HL-60 (cell line): ENCODE data around the gene FRMPD4.

Experiments used
- DNase-seq, 2 experiments: peaks; one replicate each; pipeline ENCODE4 v3.0.0-alpha.2; 2010 to 2020; ENCODE audit warnings: low read depth in 1 of 2, low spot score in 1 of 2
- H3K27ac ChIP-seq: fragments of 250-450 bp; sonication (Bioruptor Pico); replicated peaks from 2 replicates; pipeline ENCODE4 v1.5.1; 2020; ENCODE audit warnings: mild to moderate bottlenecking, moderate library complexity
- H3K27me3 ChIP-seq: fragments of 250-450 bp; sonication (Bioruptor Pico); 2 replicates; pipeline ENCODE4 v1.5.1; 2021; ENCODE audit warnings: mild to moderate bottlenecking, moderate library complexity; ENCODE audit not compliant: insufficient read depth, poor library complexity, severe bottlenecking
- H3K4me3 ChIP-seq: replicated peaks from 2 replicates; pipeline ENCODE4 v1.5.1; 2011; ENCODE audit warnings: mild to moderate bottlenecking, control low read depth, low read length; ENCODE audit not compliant: insufficient read depth
- CTCF ChIP-seq: IDR thresholded peaks from one replicate; pipeline ENCODE4 v1.5.1; 2011; ENCODE audit warnings: low read length, control low read depth, inconsistent platforms; ENCODE audit not compliant: insufficient read depth
- GABPA ChIP-seq: IDR thresholded peaks from 2 replicates; pipeline ENCODE4 v1.6.1; 2012; ENCODE audit warnings: low read depth
- POLR2AphosphoS5 ChIP-seq: IDR thresholded peaks from 2 replicates; pipeline ENCODE4 v1.6.1; 2012; ENCODE audit warnings: low read depth
- SPI1 ChIP-seq: IDR thresholded peaks from 2 replicates; pipeline ENCODE4 v1.6.1; 2012; ENCODE audit warnings: low read depth, mild to moderate bottlenecking, borderline replicate concordance
- TF ChIP-seq, protein P1 (sequence below): IDR thresholded peaks from 2 replicates; pipeline ENCODE4 v1.6.1; 2012; ENCODE audit warnings: low read depth; ENCODE audit not compliant: insufficient replicate concordance

Gene FRMPD4

GRCh38 chrX:12548746-12549145 lies 410.5 kb downstream of the FRMPD4 start:
- peak in 1 of 2 experiments; percentile 4 for DNase-seq
- H3K27me3 ChIP-seq, result no peaks in the 10 kb centered on the region
- no peak for TF ChIP-seq SPI1
- TF ChIP-seq, protein P1, sequence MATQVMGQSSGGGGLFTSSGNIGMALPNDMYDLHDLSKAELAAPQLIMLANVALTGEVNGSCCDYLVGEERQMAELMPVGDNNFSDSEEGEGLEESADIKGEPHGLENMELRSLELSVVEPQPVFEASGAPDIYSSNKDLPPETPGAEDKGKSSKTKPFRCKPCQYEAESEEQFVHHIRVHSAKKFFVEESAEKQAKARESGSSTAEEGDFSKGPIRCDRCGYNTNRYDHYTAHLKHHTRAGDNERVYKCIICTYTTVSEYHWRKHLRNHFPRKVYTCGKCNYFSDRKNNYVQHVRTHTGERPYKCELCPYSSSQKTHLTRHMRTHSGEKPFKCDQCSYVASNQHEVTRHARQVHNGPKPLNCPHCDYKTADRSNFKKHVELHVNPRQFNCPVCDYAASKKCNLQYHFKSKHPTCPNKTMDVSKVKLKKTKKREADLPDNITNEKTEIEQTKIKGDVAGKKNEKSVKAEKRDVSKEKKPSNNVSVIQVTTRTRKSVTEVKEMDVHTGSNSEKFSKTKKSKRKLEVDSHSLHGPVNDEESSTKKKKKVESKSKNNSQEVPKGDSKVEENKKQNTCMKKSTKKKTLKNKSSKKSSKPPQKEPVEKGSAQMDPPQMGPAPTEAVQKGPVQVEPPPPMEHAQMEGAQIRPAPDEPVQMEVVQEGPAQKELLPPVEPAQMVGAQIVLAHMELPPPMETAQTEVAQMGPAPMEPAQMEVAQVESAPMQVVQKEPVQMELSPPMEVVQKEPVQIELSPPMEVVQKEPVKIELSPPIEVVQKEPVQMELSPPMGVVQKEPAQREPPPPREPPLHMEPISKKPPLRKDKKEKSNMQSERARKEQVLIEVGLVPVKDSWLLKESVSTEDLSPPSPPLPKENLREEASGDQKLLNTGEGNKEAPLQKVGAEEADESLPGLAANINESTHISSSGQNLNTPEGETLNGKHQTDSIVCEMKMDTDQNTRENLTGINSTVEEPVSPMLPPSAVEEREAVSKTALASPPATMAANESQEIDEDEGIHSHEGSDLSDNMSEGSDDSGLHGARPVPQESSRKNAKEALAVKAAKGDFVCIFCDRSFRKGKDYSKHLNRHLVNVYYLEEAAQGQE, result peak; percentile 94
- H3K4me3 ChIP-seq, result no peak overlapping the region
- no peak overlapping the region for H3K27ac ChIP-seq

DNA sequence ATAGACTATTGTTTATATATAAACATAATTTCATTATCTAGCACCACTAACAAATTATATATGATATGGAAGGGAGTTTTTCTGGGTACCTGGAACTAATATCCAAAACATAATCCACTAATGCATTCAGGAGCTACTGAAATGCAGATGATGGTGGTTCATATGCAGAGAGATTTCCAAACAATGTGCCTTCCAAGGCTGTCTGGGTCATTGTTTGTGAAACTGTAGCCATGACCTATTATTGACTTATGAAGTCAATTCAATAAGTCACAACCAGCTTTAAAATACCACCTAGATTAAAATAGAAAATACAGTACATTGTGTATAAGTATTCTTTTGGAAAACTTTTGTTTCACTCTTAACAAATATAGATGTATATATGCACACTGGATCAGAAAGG lies 415.9 kb downstream of the FRMPD4 start:
- DNase-seq, result no peak
- H3K4me3 ChIP-seq, result no peak overlapping the region
- TF ChIP-seq GABPA, result no peak
- no peak for TF ChIP-seq SPI1
- H3K27me3 ChIP-seq, result no peaks in the 10 kb centered on the region
- no peak overlapping the region for H3K27ac ChIP-seq

DNA sequence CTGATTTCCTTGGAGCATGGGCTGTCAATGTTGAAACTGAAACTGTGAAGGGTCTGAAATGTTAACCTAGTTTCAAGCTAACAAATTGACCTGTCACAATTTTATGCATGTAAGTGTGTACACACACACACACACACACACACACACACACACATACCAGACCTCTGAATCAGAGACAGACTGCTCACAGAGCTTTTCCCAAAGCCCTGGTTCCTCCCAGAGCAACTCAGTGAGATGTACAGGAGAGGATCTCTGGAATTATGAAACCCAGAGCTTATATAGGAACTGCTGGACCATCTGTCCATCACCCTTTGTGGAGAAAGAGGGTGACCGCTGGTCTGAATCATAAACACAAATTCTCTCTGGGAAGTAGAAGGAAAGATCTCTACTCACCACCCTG lies 424.8 kb downstream of the FRMPD4 start:
- no peak overlapping the region for H3K4me3 ChIP-seq
- H3K27ac ChIP-seq, result no peak overlapping the region
- no peak for DNase-seq
- TF ChIP-seq, protein P1, result no peak
- no peak for TF ChIP-seq GABPA
- no peaks in the 10 kb centered on the region for H3K27me3 ChIP-seq

DNA sequence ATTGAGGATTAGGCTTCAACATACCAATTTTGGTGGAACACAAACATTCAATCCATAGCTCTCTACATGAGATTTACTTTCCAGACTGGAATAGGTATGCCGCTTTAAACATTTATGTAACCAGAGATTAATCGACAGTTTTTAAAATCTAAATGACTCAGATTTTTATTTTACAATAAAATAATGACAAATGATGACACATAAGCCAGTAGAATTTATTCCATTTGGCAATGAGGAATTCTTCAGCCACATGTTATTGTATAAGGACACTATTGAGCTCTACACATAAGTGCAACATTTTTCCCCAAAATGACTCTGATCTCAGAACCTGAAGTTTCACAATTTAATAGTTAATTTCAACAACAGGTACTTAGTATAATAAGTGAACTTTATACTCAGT lies 425.9 kb downstream of the FRMPD4 start:
- Histone ChIP-seq H3K27me3 (no peaks in the 10 kb centered on the region), H3K27ac (no peak overlapping the region), H3K4me3 (no peak overlapping the region)
- no peak for TF ChIP-seq GABPA
- TF ChIP-seq, protein P1, result no peak
- no peak for TF ChIP-seq POLR2AphosphoS5
- no peak for TF ChIP-seq SPI1
- TF ChIP-seq CTCF, result no peak
- no peak for DNase-seq

DNA sequence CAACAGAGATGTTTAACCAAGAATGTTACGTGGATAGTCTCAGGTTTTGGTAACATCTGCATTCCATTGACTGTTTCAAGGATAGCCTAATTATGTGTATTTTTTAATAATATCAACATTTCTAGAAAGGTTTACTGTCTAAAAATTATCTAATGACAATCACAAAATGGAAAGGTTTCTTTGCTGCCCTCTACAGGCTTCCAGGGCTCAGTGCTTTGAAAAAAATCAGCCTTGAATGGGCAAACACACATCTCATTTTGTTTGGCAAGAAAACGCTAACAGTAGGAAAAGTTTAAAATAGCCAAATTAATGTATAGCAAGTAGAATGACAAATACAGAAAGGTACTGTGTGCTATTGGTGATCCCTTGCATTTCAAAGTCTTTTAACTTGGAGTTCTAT lies 429.6 kb downstream of the FRMPD4 start:
- Histone ChIP-seq H3K27me3 (peaks cover 2% of the 10 kb centered on the region), H3K4me3 (no peak overlapping the region), H3K27ac (no peak overlapping the region)
- TF ChIP-seq GABPA (no peak), POLR2AphosphoS5 (no peak), SPI1 (no peak), CTCF (peak; percentile 18)
- TF ChIP-seq, protein P1, result no peak
- DNase-seq, result no peak
